CD4-positive, alpha-beta T cell treated with Interleukin-15 for 4 hours (primary cell): ENCODE measurements around the gene TMEM242.
A peak's percentile ranks its signal among the peaks of the same experiment; 100 is the strongest.
"Not testable (repeated sequence)": the region's sequence is repeated elsewhere in the genome, so short reads cannot be mapped to it uniquely, and the experiment has no call there.

ENCODE experiments used
- DNase-seq: peaks from one replicate; pipeline ENCODE4 v3.0.0-alpha.2; 2020; ENCODE audit warnings: low spot score

Gene TMEM242

GRCh38 chr6:157323255-157323965 is at the start of gene TMEM242:
Gene TMEM242, minus strand, starts transcription at chr6:157323519. Its CDS starts 20 bp downstream, at chr6:157323499.
- DNase-seq, result peak; percentile 93

DNA sequence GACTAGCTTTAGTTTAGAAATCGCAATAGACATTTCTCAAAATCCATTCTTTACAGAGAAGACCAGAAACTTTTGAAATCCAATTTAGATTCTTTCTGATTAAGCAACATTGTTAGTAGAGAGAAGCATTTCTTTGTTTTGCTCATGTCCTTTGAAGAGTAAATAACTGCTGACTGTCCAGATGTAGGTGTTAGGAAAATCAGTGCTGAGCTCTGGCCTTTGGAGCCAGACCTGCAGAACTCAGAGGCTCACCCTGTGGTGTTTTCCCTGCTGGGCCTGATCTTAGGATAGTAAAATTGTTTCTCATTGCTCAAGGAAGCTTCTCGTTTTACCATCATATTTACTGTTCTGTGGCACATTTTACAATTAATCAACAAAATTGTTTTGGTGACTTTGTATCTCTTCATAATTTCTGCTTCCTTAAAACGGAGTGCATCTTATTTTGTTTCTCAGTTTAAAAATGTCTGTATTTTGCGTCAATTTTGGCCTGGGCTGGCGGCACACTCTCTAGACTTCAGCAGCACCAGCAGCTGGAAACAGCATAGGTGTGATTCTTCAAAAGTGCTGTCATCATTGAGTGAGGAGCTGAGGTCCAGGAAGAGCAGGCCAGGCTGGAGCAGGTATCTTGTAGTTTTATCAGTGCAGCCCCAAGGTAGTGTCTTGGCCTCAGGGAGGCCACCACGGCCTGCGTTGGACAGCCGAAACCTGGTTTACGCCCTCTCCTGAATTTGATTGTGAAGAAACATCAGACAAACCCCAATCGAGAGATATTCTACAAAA is 49.4 kb upstream of the TMEM242 start:
- no peak for DNase-seq

GRCh38 chr6:157370755-157371154 is 47.4 kb upstream of the TMEM242 start:
- no peak for DNase-seq

DNA sequence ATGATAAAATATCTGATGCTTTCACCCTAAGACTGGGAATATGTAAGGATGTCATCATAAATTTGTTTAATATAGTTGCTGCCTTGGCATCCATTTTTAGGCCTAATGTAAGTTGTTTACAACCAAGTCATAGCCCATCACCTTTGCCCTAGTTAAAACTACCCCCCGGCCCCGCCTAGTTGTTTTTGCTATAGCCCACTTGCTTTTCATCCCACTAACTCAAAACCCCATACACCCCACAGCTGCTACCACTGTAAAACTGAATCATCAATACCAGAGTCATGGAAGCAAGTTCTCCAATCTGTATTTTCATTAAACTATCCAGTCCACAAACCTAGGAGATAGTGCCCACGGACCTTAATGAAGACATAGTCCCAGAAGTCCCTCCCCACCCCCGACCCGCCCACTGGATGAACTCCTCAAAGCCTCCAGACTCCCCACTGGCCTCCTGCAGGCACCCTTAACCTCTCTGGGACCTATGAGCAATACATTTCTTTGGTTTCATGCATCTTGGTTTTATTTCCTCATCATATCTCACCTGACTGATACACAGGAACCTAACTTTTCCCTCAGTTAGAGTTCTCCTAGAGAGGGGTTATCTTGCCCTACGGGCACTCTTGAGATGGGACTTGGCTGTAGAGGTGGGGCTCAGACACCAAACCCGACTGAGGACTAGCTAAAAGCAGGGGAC is 45.2 kb upstream of the TMEM242 start:
- DNase-seq, result no peak

DNA sequence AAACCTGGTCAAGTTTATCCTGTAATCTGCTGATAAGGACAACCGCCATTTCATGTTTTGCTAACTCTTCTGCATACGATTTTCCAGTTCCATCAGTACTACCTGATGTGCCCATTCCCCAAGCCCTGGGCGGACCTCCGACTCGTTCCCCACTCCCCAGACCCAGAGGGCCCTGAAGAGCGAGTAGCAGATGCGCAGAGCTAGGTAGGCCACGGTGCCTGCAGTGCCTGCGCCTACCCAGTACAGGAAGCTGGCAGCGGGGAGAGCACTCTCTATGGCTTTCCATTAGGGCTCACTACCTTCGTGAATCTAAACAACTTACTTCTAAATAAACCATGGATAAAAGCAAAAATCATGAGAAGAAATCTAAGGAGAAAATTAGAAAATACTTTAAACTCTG is 43.3 kb upstream of the TMEM242 start:
- no peak for DNase-seq

- no peak for DNase-seq
Observed at GRCh38 chr6:157364705-157365104, 41.4 kb upstream of the TMEM242 start.

GRCh38 chr6:157361886-157362285 is 38.6 kb upstream of the TMEM242 start:
- no peak for DNase-seq

DNA sequence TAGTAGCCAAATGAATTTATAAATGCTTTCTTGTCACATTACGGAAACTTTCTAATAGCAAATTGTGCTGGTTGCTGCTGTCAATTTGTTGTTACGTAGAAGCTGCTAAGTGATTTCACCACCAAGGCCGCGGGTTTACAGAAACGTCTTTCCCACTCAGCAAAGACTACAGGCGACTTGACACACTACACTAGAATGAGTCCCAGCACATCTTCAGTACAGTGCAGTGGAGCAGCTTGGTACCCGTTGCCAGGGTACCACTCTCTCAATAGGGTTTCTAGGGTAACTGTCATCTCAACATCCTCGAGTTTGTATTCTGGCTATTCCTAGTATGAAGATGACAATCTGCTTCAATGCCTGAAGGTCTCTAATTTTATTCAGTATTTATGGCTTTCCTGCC is 35.0 kb upstream of the TMEM242 start:
- no peak for DNase-seq

DNA sequence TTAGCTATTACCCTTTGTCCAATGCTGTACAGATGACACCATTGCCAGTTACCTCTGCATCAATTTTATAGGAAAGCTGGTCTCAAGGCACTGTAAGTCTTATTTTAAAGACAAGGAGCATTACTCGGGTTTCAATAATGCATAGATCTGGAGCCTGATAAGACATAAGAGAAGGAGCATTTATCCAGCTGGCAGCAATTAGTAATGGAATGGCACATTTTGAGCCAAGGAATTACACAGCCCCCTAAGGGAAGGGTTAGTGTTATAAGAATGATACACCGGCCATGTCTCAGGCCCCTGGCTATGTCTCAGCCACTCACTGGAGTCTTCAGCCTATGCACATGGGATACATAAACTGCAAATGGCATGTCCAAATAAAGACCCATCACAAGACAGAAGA is 23.1 kb upstream of the TMEM242 start:
- no peak for DNase-seq

DNA sequence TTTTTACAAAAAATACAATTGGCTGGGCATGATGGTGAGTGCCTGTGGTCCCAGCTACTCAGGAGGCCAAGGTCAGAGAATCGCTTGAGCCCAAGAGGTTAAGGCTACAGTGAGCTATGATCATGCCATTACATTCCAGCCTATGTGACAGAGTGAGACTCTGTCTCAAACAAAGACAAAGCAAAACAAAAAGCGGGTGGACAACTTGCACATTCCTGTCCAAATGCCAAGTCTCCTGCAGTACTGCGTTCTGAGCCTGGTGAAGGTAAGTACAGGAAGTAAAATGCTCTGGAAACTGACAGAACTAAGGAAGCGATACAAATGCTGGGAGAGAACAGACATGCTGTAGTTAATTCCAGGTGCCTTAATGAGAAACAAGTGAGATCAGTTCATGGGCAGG is 20.4 kb upstream of the TMEM242 start:
- no peak for DNase-seq

GRCh38 chr6:157339432-157339831 is 16.1 kb upstream of the TMEM242 start:
- no peak for DNase-seq

GRCh38 chr6:157337751-157338150 is 14.4 kb upstream of the TMEM242 start:
- DNase-seq, result no peak

DNA sequence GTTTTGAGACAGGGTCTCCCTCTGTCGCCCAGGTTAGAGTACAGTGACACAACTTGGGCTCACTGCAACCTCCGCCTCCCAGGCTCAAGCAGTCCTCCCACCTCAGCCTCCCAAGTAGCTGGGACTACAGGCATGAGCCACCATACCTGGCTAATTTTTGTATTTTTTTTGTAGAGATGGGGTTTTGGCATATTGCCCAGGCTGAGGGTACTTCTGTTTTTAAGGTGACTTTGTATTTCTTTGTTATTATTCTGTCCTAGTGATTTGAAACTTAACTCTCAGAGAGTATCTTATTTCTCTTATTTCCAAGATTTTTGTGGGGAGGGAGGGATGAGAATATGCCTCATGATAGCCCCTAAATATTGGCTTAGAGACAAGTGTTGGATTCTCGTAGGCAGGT is 14.0 kb upstream of the TMEM242 start:
- DNase-seq, result not testable (repeated sequence)

DNA sequence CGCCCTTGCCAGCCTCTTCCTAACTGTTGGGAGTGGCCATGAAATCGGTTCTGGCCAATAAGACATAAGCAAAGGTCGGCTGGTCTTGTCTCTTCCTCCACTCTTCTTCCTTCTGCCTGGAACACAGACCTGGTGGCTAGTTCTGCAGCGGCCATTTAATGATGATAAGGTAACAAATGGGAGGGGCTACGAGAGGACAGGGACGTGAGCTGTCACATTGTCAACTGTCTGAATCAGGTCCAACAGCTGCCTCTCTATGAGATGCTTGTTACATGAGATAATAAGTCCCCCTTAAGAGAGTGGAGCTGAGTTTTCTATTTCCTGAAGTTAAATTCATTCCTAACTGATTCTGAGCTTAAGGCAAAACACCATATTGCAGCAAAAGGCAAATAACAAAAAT is 12.5 kb upstream of the TMEM242 start:
- no peak for DNase-seq

- DNase-seq, result no peak
Observed at GRCh38 chr6:157333956-157334355, 10.6 kb upstream of the TMEM242 start.

DNA sequence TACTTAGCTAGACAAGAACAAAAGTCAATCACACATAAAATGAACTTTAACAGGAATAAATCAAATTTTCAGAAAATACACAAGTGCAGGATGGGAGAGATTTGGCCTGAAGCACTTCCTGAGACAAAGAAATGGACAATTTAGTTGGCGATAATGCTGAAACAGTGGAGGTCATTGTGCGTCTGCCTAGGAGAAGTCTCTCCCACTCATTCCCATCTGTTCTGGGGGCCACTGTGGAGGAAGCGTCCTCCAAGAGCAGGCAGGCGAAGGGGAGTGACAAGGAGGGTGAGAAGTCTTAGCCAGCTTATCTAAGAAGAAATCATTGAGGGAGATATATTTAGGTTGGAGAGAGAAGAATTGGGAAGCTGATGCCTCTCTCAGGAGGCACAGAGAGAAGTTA is 10.2 kb upstream of the TMEM242 start:
- no peak for DNase-seq

GRCh38 chr6:157332813-157333212 is 9.5 kb upstream of the TMEM242 start:
- DNase-seq, result no peak

DNA sequence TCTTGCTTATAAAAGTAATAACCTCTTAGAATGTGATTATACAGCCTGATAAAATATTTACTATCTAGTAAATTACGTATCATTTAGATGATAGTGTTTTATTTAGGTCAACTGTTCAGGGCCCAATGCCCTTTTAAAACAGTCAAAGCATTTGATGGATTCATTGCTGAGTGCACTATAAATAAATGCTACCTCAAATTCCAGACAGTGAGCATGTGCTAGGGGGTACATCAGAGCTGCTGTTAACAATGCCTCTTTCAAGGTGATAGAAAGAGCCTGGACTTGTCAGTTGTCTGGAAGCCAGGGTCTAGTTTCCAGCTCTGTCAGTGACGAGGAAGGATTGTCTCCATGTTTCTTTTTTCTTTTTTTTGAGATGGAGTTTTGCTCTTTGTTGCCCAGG is 7.5 kb upstream of the TMEM242 start:
- no peak for DNase-seq

- DNase-seq, result no peak
Observed at GRCh38 chr6:157329829-157330228, 6.5 kb upstream of the TMEM242 start.

DNA sequence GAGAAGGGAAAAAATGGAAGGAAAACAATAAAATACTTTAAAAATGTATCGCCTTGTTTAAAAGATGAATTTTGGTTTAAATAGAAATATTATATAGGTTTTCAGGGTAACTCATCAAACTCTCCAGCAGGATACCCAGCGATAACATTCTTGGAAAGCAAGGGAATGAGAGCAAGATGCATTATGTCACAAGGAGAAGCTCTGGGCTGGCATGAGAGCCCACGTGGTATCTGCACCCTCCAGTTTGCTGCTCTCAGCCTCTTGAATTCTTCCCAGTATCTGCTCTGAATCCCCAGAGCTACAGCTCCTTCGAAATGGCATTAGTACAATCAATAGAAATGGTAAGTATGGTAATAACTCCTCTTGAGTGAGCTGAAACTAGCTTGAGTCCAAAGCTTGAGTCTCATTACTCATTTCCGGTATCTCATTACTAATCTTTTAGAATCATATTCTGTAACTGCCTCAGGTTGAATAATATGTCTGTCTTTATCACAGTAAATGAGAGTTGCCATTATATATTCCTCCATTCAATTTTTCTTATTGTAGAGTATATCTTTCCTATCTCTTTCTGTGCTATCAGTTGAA is 4.9 kb upstream of the TMEM242 start:
- DNase-seq, result no peak

GRCh38 chr6:157326979-157327378 is 3.7 kb upstream of the TMEM242 start:
- DNase-seq, result no peak

GRCh38 chr6:157325069-157325805 is 1.9 kb upstream of the TMEM242 start:
- no peak for DNase-seq
